HCT116 (cell line): ENCODE data around the gene COL4A1.

ENCODE experiments used
- EZH2phosphoT487 ChIP-seq: fragments of 200-600 bp; IDR thresholded peaks from 2 replicates; pipeline ENCODE4 v1.6.1; 2018; ENCODE audit warnings: antibody characterized with exemption, borderline replicate concordance
- SIN3A ChIP-seq: IDR thresholded peaks from 2 replicates; pipeline ENCODE4 v1.6.1; 2012; ENCODE audit warnings: low read depth

- TF ChIP-seq EZH2phosphoT487 (no peak), SIN3A (no peak)
Measured at GRCh38 chr13:110218581-110219201, 88.3 kb downstream of the COL4A1 start.
